Measurements from ENCODE around the gene GNS. TPM values are rescaled to one million over a fixed set of nuclear protein-coding genes. Genes with fewer than 3 reads are reported as not detected.
A peak's percentile ranks its signal among the peaks of the same experiment; 100 is the strongest.

The GNS gene
- total and polyA plus RNA-seq, 2 donors (not counting 3 experiments of a cell fraction or from before 2014, with no cell fraction given), result 107 to 142 TPM

- no peaks in the 10 kb centered on the region for H4K20me1 ChIP-seq (replicated peaks; ENCODE audit: control insufficient read depth, extremely low read depth, insufficient read depth, low read length)
- intact Hi-C loops (cut with micrococcal nuclease) (no loop called here), dilution Hi-C loops (cut with MboI; ENCODE audit: extremely low pct_ligation_motif_present, low sequenced_read_pairs) (no loop called here)
- FAIRE-seq, result no peak
- H3K4me2 ChIP-seq (ENCODE audit: insufficient read depth, low read length), result peak overlapping the region; percentile 66
- H3K79me2 ChIP-seq (ENCODE audit: control insufficient read depth, insufficient read depth, low read length), result peaks cover 76% of the 10 kb centered on the region
- H3K27me3 ChIP-seq (ENCODE audit: control insufficient read depth in 2 of 2, insufficient read depth in 2 of 2, low read length in 2 of 2), result no peaks in the 10 kb centered on the region
- peaks cover 48% of the 10 kb centered on the region for H3K4me1 ChIP-seq (ENCODE audit: control insufficient read depth, extremely low read depth, insufficient read depth, low read length)
- no peaks in the 10 kb centered on the region for H3K36me3 ChIP-seq (ENCODE audit: control insufficient read depth in 2 of 2, extremely low read depth in 1 of 2, insufficient read depth in 2 of 2, low read length in 2 of 2)
- H2AFZ ChIP-seq (ENCODE audit: low read depth, low read length), result no peak overlapping the region
- BruUV-seq (replicated peaks), result no TSS peak
- peak overlapping the region; percentile 40 for H3K9ac ChIP-seq (replicated peaks; ENCODE audit: extremely low read depth, insufficient read depth, low read length)
- no peaks in the 10 kb centered on the region for H3K9me1 ChIP-seq (replicated peaks; ENCODE audit: control insufficient read depth, extremely low read depth, insufficient read depth, low read length)
- no peaks in the 10 kb centered on the region for H3K9me3 ChIP-seq (replicated peaks; ENCODE audit: control insufficient read depth, insufficient read depth, low read length)
- peak overlapping the region; percentile 67 for H3K27ac ChIP-seq (ENCODE audit: insufficient read depth, low read depth, low read length)
- POLR2A ChIA-PET, result no interaction called here
- no peak overlapping the region for H3K4me3 ChIP-seq (replicated peaks in 1 of 3; ENCODE audit: insufficient read depth in 1 of 3, low read depth in 1 of 3, low read length in 3 of 3)
- TF ChIP-seq GATA2 (IDR thresholded peaks at IDR 0.05; ENCODE audit: insufficient read depth, insufficient read length, low read depth, low read length) (no peak), FOS (IDR thresholded peaks at IDR 0.05; ENCODE audit: borderline replicate concordance, insufficient read depth, low read length) (no peak), EZH2 (IDR thresholded peaks at IDR 0.05; ENCODE audit: borderline replicate concordance, low read depth, low read length, severe bottlenecking) (no peak), POLR2AphosphoS5 (IDR thresholded peaks at IDR 0.05; ENCODE audit: insufficient read depth, low read depth, low read length) (no peak), MAX (IDR thresholded peaks at IDR 0.05; ENCODE audit: insufficient read depth, insufficient read length) (no peak)
- CTCF ChIA-PET, result interaction anchor here (1.0 to 1.5 kb wide), 6 partner anchors 10 to 55 kb away, joined by 3 to 6 read pairs (median 4); partner anchors contain the start of gene RASSF3
- DNase-seq (ENCODE audit: low read depth, low spot score), result peak; percentile 73
Observed at GRCh38 chr12:64666054-64666914, 92.9 kb downstream of the GNS start.

- H3K9ac ChIP-seq (replicated peaks; ENCODE audit: extremely low read depth, insufficient read depth, low read length), result peak overlapping the region; percentile 40
- dilution Hi-C loops (cut with MboI; ENCODE audit: extremely low pct_ligation_motif_present, low sequenced_read_pairs), result no loop called here
- DNase-seq (ENCODE audit: low read depth, low spot score) (peak; percentile 68), FAIRE-seq (peak; percentile 12)
- intact Hi-C loops (cut with micrococcal nuclease), result no loop called here
- no peaks in the 10 kb centered on the region for H4K20me1 ChIP-seq (replicated peaks; ENCODE audit: control insufficient read depth, extremely low read depth, insufficient read depth, low read length)
- H3K27me3 ChIP-seq (ENCODE audit: control insufficient read depth in 2 of 2, insufficient read depth in 2 of 2, low read length in 2 of 2), result no peaks in the 10 kb centered on the region
- H3K79me2 ChIP-seq (ENCODE audit: control insufficient read depth, insufficient read depth, low read length), result peaks cover 76% of the 10 kb centered on the region
- TF ChIP-seq EZH2 (IDR thresholded peaks at IDR 0.05; ENCODE audit: borderline replicate concordance, low read depth, low read length, severe bottlenecking) (no peak), POLR2AphosphoS5 (IDR thresholded peaks at IDR 0.05; ENCODE audit: insufficient read depth, low read depth, low read length) (no peak), POLR2A (IDR thresholded peaks at IDR 0.05; ENCODE audit: low read depth, low read length) (no peak), FOS (IDR thresholded peaks at IDR 0.05; ENCODE audit: borderline replicate concordance, insufficient read depth, low read length) (no peak), MYC (IDR thresholded peaks at IDR 0.05; ENCODE audit: low read depth, low read length) (no peak), CTCF (IDR thresholded peaks at IDR 0.05; ENCODE audit: extremely low read depth in 1 of 2, insufficient read depth in 1 of 2, low read depth in 1 of 2, low read length in 2 of 2) (no peak)
- ChIA-PET CTCF (interaction anchor here (1.0 to 1.5 kb wide), 6 partner anchors 10 to 54 kb away, joined by 3 to 6 read pairs (median 4); partner anchors contain the start of gene RASSF3), POLR2A (interaction anchor here (0.5 to 0.7 kb wide), 2 partner anchors 11 to 17 kb away, joined by 3 to 4 read pairs; no protein-coding TSS in a partner anchor)
- no peaks in the 10 kb centered on the region for H3K9me3 ChIP-seq (replicated peaks; ENCODE audit: control insufficient read depth, insufficient read depth, low read length)
- H3K4me2 ChIP-seq (ENCODE audit: insufficient read depth, low read length), result peak overlapping the region; percentile 66
- no peaks in the 10 kb centered on the region for H3K9me1 ChIP-seq (replicated peaks; ENCODE audit: control insufficient read depth, extremely low read depth, insufficient read depth, low read length)
- BruUV-seq (replicated peaks), result no TSS peak
- H3K4me1 ChIP-seq (ENCODE audit: control insufficient read depth, extremely low read depth, insufficient read depth, low read length), result peaks cover 41% of the 10 kb centered on the region
- H3K4me3 ChIP-seq (replicated peaks in 1 of 3; ENCODE audit: insufficient read depth in 1 of 3, low read depth in 1 of 3, low read length in 3 of 3), result no peak overlapping the region
- H3K36me3 ChIP-seq (ENCODE audit: control insufficient read depth in 2 of 2, extremely low read depth in 1 of 2, insufficient read depth in 2 of 2, low read length in 2 of 2), result no peaks in the 10 kb centered on the region
- peak overlapping the region; percentile 67 for H3K27ac ChIP-seq (ENCODE audit: insufficient read depth, low read depth, low read length)
- no peak overlapping the region for H2AFZ ChIP-seq (ENCODE audit: low read depth, low read length)
Observed at GRCh38 chr12:64665514-64665913, 93.7 kb downstream of the GNS start.

All from endothelial cell of umbilical vein (primary cell).